WERI-Rb-1 (cell line): ENCODE results near the gene WFDC8.

ENCODE experiments used
- DNase-seq: peaks from one replicate; pipeline ENCODE4 v3.0.0-alpha.2; 2020
- H3K27ac ChIP-seq: fragments of 250-450 bp; sonication (Bioruptor Pico); 2 replicates; pipeline ENCODE4 v1.5.1; 2020; ENCODE audit warnings: mild to moderate bottlenecking, moderate library complexity
- H3K27me3 ChIP-seq: fragments of 250-450 bp; sonication (Bioruptor Pico); 2 replicates; pipeline ENCODE4 v1.5.1; 2021; ENCODE audit warnings: mild to moderate bottlenecking, low read depth, moderate library complexity; ENCODE audit not compliant: insufficient read depth, severe bottlenecking
- H3K36me3 ChIP-seq: fragments of 250-450 bp; sonication (Bioruptor Pico); 2 replicates; pipeline ENCODE4 v1.5.1; 2020; ENCODE audit warnings: mild to moderate bottlenecking, moderate library complexity
- H3K4me3 ChIP-seq: 2 replicates; pipeline ENCODE4 v1.5.1; 2011; ENCODE audit warnings: low read depth, mild to moderate bottlenecking, control low read depth, low read length
- H3K9me3 ChIP-seq: fragments of 250-450 bp; sonication (Bioruptor Pico); 2 replicates; pipeline ENCODE4 v1.5.1; 2021; ENCODE audit warnings: mild to moderate bottlenecking, moderate library complexity; ENCODE audit not compliant: severe bottlenecking
- TF ChIP-seq, protein P1 (sequence below): IDR thresholded peaks from 2 replicates; pipeline ENCODE4 v1.5.1; 2011; ENCODE audit warnings: low read depth, mild to moderate bottlenecking, control low read depth, inconsistent platforms, low read length

The WFDC8 gene

DNA sequence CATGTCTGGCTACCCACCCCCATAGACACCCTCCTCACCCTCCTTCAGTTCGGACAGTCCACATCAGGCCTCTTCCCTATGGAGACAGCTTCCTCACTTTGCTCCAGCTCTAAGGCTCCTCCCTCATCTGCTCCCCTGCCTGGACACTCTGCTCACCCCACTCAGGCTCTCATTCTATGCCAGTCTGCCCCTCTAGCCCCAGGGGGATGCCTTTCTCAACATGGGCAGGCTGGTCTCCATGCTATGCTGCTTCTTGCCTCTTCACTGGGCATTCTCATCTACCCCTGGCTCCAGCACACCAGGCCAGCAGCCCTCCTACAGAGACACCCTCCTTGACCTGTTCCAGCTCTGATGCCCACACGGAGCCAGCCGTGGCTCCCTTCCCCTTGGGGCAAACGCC lies at the start of gene WFDC8:
Gene WFDC8, minus strand, starts transcription at position 101 of the 400 bp plus-strand sequence. Its CDS starts 37 bp downstream, at position 64.
- Histone ChIP-seq H3K27ac (no peak within 1 kb of the TSS), H3K4me3 (no peak within 1 kb of the TSS)

DNA sequence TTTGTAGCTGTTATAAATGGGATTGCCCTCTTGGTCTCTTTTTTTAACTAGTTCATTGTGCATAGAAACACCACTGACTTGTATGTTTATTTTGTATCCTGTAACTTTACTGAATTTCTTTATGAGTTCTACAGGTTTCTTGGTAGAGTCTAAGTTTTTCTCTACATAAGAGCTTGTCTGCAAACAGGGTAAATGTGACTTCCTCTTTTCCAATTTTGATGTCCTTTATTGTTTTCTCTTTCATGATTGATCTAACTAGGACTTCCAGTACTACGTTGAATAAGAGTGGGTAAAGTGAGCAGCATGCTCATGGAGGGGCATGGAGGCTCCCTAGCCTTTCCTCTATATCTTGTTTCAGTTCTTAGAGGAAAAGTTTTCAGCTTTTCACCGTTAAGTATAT lies 47.5 kb upstream of the WFDC8 start:
- H3K9me3 ChIP-seq = no peaks in the 10 kb centered on the region
- no peak overlapping the region for H3K27ac ChIP-seq
- H3K4me3 ChIP-seq = no peak overlapping the region
- no peak for DNase-seq
- TF ChIP-seq, protein P1, sequence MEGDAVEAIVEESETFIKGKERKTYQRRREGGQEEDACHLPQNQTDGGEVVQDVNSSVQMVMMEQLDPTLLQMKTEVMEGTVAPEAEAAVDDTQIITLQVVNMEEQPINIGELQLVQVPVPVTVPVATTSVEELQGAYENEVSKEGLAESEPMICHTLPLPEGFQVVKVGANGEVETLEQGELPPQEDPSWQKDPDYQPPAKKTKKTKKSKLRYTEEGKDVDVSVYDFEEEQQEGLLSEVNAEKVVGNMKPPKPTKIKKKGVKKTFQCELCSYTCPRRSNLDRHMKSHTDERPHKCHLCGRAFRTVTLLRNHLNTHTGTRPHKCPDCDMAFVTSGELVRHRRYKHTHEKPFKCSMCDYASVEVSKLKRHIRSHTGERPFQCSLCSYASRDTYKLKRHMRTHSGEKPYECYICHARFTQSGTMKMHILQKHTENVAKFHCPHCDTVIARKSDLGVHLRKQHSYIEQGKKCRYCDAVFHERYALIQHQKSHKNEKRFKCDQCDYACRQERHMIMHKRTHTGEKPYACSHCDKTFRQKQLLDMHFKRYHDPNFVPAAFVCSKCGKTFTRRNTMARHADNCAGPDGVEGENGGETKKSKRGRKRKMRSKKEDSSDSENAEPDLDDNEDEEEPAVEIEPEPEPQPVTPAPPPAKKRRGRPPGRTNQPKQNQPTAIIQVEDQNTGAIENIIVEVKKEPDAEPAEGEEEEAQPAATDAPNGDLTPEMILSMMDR = no peak
- H3K27me3 ChIP-seq = no peaks in the 10 kb centered on the region
- H3K36me3 ChIP-seq = no peaks in the 10 kb centered on the region

More for the DNA sequence above, at the start of gene WFDC8:
- TF ChIP-seq, protein P1 = no peak
- no peak for DNase-seq
- no peaks in the 10 kb centered on the region for H3K27me3 ChIP-seq
- no peaks in the 10 kb centered on the region for H3K9me3 ChIP-seq
- no peaks in the 10 kb centered on the region for H3K36me3 ChIP-seq

DNA sequence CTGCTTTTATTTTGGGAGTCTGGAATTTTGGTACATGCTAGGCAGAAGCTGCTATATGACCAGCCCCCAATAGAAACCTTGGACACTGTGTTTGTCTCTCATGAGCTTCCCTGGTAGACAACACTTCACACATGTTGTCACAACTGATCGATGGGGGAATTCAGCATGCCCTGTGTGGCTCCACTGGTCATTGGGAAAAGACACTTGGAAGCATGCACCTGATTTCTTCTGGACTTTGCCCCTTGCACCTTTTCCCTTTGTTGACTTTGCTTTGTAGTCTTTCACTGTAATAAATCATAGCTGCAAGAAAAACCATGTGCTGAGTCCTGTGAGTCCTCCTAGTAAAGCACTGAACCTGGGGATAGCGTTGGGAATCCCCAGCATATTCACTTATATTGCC lies 42.5 kb upstream of the WFDC8 start:
- H3K36me3 ChIP-seq = no peaks in the 10 kb centered on the region
- no peaks in the 10 kb centered on the region for H3K9me3 ChIP-seq
- DNase-seq = no peak
- H3K27me3 ChIP-seq = no peaks in the 10 kb centered on the region
- no peak overlapping the region for H3K27ac ChIP-seq
- H3K4me3 ChIP-seq = no peak overlapping the region
- TF ChIP-seq, protein P1 = no peak

DNA sequence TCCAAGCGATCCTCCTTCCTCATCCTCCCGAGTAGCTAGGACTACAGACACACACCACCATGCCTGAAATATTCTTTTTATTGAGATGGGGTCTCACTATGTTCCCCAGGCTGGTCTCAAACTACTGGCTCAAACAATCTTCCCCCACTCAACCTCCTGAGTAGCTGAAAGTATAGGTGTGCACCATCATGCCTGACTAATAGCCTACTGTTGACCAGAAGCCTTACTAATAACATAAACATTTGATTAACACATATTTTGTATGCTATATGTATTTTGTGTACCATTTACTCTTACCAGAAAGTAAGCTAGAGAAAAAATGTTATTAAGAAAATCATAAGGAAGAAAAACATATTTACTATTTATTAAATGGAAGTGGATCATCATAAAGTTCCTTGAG lies 38.5 kb upstream of the WFDC8 start:
- no peak overlapping the region for H3K27ac ChIP-seq
- H3K36me3 ChIP-seq = no peaks in the 10 kb centered on the region
- no peak overlapping the region for H3K4me3 ChIP-seq
- TF ChIP-seq, protein P1 = no peak
- no peaks in the 10 kb centered on the region for H3K9me3 ChIP-seq
- H3K27me3 ChIP-seq = no peaks in the 10 kb centered on the region
- DNase-seq = no peak

DNA sequence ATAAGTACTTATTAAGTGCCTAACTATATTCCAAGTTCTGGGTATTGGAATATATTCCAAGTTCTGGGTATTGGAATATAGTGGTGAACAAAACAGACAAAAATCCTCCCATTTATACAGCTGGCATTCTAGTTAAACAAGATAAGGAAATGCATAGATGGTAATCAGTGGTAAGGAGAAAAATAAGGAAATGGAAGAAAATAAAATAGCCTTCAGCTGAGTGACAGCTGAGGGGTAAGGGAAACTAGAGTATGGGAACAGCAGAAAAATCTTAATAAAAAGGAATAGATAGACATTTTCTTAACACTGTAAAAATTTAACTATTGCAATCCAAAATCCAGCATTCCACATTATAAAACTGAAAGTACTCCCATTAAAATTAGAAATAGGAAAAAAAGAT lies 33.2 kb upstream of the WFDC8 start:
- Histone ChIP-seq H3K4me3 (no peak overlapping the region), H3K9me3 (no peaks in the 10 kb centered on the region), H3K27ac (no peak overlapping the region), H3K27me3 (no peaks in the 10 kb centered on the region), H3K36me3 (no peaks in the 10 kb centered on the region)
- DNase-seq = no peak
- TF ChIP-seq, protein P1 = no peak

DNA sequence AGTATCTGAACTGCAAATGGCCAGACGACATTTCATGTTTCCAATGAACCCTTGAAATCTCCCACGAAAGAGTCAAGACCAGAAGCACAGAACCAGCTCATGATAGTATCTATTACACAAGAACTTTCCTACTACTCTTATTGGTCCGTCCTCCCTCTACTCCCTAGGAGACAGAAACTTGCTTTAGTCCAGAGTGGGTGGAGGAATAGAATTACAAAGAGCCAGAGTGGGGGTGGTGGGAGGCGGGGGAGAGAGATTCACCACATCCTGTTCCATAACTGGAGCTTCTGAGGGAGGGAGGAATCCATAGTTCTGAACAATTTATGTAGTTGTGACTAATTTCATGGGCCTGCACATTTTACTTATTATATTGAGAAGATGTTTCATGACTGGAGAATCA lies 32.0 kb upstream of the WFDC8 start:
- TF ChIP-seq, protein P1 = no peak
- Histone ChIP-seq H3K27me3 (no peaks in the 10 kb centered on the region), H3K36me3 (no peaks in the 10 kb centered on the region), H3K4me3 (no peak overlapping the region), H3K27ac (no peak overlapping the region), H3K9me3 (peaks cover 3% of the 10 kb centered on the region)
- DNase-seq = no peak
